HG03565 (cell line): ENCODE measurements around the gene MSS51.
"Not testable (repeated sequence)": the region's sequence is repeated elsewhere in the genome, so short reads cannot be mapped to it uniquely, and the experiment has no call there.

Experiments
- ATAC-seq: cut with Tn5 transposase; IDR thresholded peaks from one replicate; pipeline ENCODE4 v1.9.1; 2021; ENCODE audit warnings: mild to moderate bottlenecking, moderate library complexity; ENCODE audit not compliant: unreplicated experiment

The MSS51 gene

DNA sequence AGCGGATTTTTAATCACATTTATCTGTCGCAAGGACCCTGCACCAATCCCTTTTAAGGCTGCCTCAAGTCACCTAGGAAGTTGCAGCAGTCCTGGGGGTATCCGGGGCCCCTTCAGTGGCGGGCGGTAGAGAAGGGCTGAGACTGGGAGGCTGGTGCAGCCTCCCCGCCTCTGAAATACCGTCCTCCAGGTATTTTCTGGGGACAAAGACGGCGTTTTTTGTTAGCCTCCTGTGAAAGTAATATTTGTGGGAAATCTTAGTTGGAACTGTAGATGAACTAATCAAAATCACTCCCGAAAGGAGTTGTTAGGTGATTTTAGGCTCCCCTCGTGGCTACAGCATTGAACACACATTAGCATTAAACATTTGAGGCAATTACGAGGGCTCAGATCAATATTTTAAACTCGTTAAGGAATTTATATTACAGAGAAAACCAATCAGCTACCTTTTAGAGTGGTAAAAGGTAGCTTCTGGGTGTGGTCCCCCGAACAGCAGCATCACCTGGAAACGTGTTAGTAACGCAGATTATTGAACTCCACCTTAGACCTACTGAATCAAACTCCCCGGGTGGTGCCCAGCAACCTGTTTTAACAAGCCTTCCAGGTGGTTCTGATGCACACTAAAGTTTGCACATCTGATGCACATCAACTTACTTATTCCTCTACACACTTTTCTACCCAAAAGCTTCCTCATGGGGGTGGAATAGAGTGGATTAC is 19.0 kb downstream of the MSS51 start:
- ATAC-seq = no peak

DNA sequence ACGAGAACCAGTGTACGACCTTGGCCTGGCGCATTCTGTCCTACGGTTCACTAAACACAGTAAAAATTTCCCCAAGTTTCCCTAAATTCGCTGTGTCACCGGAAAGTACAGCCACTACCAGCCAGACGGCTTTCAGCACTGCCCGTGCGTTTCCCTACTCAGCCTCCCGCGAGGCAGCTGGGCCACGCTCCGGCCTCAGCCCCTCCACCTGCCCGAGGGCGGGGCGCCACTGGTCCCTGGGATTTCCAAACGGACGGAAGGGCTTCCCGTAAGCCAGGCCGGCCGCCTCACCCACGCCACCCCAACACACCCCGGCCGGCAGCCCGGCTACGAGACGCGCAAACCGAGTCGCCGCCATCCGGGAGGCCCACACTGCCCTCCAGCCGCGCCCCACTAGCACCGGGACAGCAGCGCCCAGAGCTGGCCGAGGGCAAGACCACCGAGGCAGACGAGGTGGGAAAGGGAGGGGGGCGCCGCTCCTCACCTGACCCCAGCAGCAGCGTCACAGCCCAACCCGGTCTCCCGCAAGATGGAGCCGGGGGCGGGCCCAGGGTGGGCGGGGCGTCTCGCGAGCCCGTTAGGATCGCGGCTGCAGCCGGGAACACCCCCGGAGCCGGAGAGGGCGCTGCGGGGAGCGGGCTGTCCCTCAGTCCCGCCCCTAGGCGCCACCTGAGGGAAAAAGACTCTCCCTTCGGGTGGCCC is 19.7 kb downstream of the MSS51 start, which contains the start of gene ANXA7:
Gene ANXA7, minus strand, starts transcription at position 531 of the 702 bp plus-strand sequence. CDS start 13,202 bp downstream, outside the sequence.
- ATAC-seq = peak; percentile 84

DNA sequence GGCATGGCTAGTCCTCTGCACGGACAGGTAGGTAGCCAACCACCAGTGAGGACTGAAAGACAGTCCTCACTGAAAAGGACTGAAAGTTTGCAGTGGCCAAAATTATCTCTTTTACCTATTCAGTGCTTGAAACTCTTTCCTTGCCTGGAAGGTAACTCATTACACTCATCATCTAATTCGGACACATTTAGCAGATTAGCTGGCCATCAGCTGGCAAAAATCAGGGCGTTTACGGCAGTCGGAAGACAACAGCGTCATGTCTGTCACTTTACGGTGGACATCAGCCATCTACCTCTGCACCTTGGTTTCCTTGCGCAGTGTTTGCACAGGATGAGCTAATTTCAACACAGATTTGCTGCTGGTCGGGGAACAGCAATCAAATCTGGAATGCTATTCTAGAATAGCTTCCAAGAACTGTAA is 20.2 kb downstream of the MSS51 start:
- peak; percentile 31 for ATAC-seq

DNA sequence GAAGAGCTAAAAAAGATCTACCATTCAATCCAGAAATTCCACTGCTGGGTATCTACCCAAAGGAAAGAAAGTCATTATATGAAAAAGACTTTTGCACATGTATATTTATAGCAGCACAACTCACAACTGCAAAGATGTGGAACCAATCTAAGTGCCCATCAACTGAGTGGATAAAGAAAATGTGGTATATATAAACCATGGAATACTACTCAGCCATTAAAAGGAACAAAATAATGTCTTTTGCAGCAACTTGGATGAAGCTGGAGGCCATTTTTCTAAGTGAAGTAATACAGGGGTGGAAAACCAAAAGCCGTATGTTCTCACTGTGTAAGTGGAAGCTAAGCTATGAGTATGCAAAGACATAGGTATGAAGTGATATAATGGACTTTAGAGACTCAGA is 22.5 kb downstream of the MSS51 start:
- no peak for ATAC-seq

DNA sequence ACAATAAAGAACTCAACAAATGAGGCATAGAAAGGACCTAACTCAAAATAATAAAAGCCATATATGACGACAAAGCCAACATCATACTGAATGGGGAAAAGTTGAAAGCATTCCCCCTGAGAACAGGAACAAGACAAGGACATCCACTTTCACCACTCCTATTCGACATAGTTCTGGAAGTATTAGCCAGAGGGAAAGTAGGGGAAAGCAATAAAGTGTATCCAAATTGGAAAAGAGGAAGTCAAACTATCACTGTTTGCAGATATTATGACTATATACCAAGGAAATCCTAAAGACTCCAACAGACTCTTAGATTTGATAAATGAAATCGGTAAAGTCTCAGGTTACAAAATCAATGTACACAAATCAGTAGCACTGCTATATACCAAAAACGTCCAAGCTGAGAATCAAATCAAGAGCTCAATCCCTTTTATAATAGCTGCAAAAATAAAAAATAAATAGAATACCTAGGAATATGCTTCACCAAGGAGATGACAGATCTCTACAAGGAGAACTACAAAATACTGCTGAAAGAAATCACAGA is 24.3 kb downstream of the MSS51 start:
- ATAC-seq = no peak

DNA sequence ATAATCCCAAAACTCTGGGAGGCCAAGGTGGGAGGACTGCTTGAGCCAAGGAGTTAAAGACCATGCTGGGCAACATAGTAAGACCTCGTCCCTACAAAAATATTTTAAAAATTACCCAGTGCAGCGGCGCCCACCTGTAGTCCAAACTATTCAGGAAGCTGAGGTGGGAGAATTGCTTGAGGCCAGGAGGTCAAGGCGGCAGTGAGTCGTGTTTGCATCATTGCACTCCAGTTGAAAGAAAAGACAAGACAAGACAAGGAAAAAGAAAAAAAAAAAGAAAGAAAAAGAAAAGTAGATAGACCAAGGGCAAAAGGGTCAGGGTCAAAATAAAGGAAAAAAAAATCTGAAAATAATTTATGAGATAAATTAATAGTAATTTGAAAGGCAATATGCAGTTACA is 25.3 kb downstream of the MSS51 start:
- no peak for ATAC-seq

DNA sequence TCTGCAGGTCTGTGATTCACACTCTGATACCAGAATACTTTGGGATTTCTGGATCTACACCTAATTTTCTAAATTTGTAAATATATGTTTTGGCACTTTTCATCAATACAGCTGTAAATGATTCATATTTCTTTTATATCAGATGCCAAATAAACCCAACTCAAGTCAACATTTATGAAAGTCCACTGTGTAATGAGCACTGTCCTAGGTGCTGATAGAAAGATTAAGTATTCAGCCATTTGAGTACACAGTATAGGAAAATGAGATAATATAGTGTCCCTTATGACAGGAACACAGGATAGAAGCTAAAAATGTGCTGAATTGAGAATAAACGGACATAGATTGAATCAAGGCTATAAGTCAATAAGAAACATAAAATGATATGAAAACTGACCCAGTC is 25.9 kb downstream of the MSS51 start:
- ATAC-seq = no peak

DNA sequence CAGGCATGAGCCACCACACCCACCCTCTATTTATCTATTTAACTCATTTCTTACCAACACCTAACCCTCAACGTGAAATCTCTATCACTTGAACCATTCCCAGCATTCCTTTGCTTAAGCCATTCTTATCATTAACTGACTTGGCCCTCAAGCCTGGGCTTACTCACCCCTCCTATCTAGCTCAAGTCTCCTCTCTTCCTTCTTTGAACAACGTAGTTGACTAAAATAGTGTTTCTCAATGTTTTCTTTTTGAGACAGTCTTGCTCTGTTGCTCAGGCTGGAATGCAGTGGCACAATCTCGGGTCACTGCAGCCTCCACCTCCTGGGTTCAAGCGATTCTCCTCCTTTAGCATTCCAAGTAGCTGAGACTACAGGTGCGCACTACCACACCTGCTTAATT is 26.5 kb downstream of the MSS51 start:
- ATAC-seq = no peak

DNA sequence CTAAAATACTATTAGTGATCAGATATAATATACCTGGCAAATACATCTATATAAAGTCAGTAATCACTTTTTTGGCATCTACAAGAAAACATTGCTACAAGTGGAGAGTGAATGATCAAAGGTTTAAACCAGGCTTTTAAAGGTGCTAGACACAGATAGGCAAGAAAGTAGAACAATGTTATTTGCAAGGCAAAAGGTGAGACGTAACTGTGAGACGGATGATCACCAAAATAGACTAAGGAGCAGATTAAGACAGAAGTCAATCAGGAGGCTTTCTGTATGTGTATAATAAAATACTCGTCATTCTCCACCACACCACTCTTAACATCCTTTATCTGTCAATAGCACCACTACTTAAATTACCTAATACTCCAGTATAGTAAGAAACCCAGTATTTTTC is 27.8 kb downstream of the MSS51 start:
- no peak for ATAC-seq

DNA sequence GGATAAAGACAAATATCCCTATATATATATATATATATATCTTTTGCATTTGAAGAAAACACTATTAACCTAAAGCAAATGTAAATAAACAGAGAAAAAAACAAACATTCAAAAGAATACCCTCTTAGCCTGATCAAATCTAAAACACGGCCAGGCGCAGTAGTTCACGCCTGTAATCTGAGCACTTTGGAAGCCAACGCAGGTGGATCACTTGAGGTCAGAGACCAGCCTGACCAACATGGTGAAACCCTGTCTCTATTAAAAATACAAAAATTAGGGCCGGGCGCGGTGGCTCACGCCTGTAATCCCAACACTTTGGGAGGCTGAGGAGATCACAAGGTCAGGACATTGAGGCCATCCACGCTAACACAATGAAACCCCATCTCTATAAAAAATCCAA is 28.7 kb downstream of the MSS51 start:
- no peak for ATAC-seq

DNA sequence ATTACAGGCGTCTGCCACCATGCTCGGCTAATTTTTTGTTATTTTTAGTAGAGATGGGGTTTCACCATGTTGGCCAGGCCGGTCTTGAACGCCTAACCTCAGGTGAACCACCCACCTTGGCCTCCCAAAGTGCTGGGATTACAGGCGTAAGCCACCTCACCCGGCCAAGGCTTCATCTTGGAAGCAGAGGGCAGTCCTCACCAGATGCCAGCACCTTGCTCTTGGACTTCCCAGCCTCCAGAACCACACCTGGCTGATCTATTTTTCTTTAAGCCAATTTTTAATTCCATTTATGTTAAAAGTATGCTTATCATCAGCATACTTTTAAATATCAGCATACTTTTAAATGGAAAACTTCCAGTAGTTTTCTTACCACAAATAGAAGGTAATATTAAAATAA is 31.7 kb downstream of the MSS51 start:
- ATAC-seq = no peak

DNA sequence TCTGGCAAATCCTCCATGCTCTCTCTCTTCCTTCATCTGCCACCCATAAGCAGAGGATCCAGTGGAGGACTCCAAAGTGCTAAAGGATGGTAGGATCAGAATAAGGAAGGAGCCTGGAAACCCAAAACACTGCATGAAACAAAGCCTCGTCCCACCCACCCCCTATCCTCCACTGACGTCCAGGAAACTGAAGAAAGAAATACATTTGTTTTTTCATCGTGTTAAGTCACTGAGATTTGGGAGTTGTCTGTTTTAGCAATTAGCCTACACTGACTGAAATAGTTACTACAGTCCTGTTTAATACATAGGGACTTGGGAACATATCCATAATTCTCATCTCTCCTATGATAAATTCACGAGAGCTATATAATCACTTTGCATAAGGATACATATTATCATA is 34.3 kb downstream of the MSS51 start:
- ATAC-seq = no peak

DNA sequence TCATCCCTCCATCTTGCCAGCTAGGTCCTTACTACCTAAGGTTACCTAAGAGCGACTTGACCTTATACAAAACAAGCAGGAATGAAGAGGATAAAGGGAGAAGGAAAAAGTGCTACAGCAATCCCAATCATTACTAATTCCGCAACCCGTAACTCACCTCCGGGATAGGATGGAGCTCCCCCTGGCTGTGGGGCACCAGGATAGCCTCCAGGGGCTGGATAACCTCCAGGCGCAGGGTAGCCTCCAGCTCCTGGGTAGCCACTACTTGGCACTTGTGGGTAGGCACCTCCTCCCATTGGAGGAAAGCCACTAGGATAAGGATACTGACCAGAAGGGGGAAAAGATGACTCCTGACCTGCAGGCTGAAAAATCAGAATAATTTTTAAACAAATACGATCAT is 35.3 kb downstream of the MSS51 start:
- ATAC-seq = no peak

DNA sequence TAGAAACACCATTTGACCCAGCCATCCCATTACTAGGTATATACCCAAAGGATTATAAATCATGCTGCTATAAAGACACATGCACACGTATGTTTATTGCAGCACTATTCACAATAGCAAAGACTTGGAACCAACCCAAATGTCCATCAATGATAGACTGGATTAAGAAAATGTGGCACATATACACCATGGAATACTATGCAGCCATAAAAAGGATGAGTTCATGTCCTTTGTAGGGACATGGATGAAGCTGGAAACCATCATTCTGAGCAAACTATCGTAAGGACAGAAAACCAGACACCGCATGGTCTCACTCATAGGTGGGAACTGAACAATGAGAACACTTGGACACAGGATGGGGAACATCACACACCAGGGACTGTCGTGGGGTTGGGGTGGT is 39.0 kb downstream of the MSS51 start:
- not testable (repeated sequence) for ATAC-seq

DNA sequence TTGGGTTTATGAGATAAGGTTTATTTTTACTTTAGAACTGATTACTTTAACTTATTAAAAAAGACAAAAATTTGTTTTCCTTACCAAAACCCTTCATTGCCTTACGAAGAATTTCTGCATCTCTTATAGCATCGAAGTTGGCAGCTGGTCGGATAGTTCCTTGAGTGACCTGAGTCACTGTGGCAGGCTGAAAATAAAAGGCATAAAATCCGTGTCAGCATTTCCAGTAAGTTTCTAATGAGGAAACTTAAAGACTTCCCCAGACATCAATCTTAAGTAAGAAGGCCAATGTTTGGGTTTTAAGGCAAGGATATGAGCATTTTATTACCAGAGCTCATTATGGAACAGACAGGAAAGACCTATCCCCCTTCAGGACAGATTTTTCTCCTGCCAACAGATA is 45.1 kb downstream of the MSS51 start:
- ATAC-seq = no peak

DNA sequence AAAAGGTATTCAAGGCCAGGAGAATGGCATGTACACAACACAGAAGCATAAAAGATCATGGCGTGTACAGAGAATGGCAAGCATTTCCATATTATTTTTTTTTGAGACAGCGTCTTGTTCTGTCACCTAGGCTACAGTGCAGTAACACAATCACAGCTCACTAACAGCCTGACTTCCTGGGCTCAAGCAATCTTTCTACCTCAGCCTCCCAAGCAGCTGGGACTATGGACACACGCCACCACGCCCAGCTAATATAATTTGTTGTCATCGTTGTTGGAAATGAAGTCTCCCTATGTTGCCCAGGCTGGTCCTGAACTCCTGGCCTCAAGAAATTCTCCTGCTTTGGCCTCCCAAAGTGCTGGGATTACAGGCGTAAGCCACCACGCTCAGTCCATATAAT is 46.8 kb downstream of the MSS51 start:
- ATAC-seq = no peak

DNA sequence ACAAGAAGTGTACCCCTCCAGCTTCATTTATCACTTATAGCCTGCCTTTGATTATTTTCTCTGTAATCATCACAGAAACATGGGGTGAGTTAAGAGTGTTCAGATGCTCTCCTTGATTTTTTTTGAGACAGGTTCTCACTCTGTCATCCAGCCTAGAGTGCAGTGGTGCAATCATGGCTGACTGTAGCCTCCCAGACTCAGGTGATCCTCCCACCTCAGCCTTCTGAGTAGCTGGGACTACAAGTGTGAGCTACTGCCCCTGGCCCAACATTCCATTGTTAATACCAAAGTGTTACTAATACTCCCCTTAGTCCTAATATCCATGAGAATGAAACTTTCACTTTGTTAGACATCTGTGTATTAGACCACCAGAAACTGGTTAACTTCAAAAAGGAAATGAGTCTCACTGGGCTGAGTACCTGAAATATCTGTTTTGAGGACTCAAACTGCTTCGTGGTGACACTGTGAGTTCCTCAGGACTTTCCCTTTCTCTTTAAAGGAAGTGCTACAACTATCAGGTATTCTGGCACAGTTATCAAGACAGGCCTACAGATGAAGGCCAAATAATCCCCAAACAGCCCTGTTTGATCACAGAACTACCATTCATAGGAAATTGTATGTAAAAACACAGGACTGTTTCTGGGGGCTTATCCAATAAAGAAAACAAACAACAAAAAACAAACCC is 54.2 kb downstream of the MSS51 start:
- ATAC-seq = no peak

DNA sequence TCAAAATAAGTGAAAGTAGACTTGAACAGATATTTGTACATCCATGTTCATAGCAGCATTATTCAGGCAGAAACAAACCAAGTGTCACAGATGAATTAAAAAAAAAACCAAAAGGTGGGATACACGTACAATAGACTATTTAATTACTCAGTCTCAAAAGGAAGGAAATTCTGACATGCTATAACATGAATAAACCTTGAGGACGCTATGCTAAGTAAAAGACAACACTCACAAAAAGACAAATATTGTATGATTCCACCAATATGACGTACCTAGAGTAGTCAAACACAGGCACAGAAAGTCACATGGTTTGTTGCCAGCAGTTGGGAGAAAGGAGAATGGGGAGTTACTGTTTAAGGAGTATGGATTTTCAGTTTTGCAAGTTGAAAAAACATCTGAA is 56.7 kb downstream of the MSS51 start:
- ATAC-seq = no peak
